Measurements from ENCODE around the gene TCF7L1. TPM values are rescaled to one million over a fixed set of nuclear protein-coding genes. Genes with fewer than 3 reads are reported as not detected.
"Not testable (repeated sequence)": the region's sequence is repeated elsewhere in the genome, so short reads cannot be mapped to it uniquely, and the experiment has no call there.

Gene TCF7L1
- total RNA-seq, 4 donors from 2014 or later = 0.75 to 2.9 (median 1.1) TPM

DNA sequence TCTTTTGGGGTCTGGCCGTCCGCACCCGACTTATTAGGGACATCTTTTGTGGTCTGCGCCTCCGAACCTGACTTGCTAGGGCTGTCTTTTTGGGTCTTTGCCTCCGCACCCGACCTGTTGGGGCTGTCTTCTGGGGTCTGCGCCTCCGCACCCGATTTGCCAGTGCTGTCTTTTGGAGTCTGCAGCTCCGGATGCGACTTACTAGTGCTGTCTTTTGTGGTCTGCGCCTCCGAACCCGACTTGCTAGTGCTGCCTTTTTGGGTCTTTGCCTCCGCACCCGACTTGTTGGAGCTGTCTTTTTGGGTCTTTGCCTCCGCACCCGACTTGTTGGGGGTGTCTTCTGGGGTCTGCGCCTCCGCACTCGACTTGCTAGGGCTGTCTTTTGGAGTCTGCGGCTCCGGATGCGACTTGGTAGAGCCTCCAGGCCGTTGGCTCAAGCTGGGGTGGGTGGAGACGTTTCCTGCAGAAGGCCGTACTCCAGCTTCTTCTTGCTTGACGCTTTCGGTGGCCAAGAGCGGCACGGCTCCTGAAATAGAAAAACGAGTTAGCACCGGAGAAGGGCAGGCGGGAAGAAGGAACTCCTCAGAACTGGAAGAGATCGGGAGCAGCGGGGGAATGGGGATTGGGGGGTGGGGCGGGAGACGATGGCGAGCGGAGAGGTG, 194.1 kb downstream of the TCF7L1 start:
- WGBS, 2 donors (ENCODE audit: low coverage in 1 of 2) = 2% methylated on average over 33 of the region's 41 CpGs; no CpG with 5 or more reads in 1 of the 2 donors
- in situ Hi-C loops (cut with MboI; ENCODE audit: low pct_ligation_motif_present in 1 of 4, low pct_unique_long_range_greater_than_20kb in 1 of 4, low sequenced_read_pairs in 3 of 4) = no loop called here
- Histone ChIP-seq H3K27me3 (no peaks in the 10 kb centered on the region), H3K4me3 (peak overlapping the region; percentile 40 to 99 (median 84)), H3K4me1 (peaks cover 21 to 59% (median 40%) of the 10 kb centered on the region in 4 donors), H3K9me3 (no peaks in the 10 kb centered on the region), H3K27ac (peak overlapping the region; percentile 91 to 100 (median 97)), H3K36me3 (peaks cover 0 to 24% (median 9%) of the 10 kb centered on the region in 4 donors)
- TF ChIP-seq, protein P1, sequence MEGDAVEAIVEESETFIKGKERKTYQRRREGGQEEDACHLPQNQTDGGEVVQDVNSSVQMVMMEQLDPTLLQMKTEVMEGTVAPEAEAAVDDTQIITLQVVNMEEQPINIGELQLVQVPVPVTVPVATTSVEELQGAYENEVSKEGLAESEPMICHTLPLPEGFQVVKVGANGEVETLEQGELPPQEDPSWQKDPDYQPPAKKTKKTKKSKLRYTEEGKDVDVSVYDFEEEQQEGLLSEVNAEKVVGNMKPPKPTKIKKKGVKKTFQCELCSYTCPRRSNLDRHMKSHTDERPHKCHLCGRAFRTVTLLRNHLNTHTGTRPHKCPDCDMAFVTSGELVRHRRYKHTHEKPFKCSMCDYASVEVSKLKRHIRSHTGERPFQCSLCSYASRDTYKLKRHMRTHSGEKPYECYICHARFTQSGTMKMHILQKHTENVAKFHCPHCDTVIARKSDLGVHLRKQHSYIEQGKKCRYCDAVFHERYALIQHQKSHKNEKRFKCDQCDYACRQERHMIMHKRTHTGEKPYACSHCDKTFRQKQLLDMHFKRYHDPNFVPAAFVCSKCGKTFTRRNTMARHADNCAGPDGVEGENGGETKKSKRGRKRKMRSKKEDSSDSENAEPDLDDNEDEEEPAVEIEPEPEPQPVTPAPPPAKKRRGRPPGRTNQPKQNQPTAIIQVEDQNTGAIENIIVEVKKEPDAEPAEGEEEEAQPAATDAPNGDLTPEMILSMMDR (IDR thresholded peaks at IDR 0.05) = no peak
- no peak for TF ChIP-seq EP300 (IDR thresholded peaks at IDR 0.05; ENCODE audit: low read depth)
- TF ChIP-seq POLR2A (IDR thresholded peaks at IDR 0.05) = no peak
- TF ChIP-seq POLR2AphosphoS5 (IDR thresholded peaks at IDR 0.05) = no peak
- intact Hi-C loops (cut with DNase I; ENCODE audit: low total_unique reads) = no loop called here
- DNase-seq = peak; percentile 62

DNA sequence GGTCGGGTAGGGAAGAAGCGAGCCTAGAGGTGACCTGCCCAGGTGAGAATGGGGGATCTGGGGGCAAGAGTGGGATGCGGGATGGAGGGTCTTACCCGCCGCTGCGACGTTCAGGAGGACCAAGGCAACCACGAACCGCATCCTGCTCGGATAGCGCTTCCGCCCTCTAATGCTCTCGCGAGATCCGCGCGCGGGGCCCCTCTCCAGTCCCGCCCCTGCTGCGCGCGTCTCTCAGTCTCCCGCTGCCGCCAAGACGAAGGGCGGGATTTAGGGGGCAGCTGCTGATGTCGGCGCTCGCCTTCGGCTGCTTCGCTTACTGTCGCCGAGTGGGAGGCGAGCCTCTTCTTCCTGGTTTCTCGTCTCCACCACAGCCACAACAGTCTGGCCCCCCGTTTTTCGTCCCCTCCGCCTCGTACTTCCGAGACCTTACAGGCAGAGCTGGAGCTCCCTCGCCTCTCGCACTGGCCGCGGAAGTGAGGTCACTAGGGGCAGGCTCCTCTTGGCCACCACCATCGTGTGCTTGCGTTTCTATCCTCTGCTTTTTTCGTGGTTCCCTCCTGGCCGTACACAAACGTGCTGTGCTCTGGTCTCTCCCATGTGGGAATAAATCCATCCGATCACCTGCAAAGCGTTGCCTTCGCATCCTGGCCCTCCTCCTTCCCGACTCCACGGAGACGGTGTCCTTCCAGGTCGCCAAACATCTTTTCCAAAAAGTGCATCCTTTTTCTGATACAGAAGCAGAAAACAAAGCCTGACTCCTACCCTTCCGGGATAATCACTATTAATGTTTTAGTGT, 194.8 kb downstream of the TCF7L1 start, which contains the start of gene TGOLN2:
TSS of gene TGOLN2 (minus strand) at position 168 of the 796 bp plus-strand sequence. CDS start at position 141, 27 bp downstream.
- Histone ChIP-seq H3K27ac (peak within 1 kb of the TSS; percentile 91 to 100 (median 97)), H3K9me3 (no peaks in the 10 kb centered on the region), H3K36me3 (peaks cover 0 to 17% (median 6%) of the 10 kb centered on the region in 4 donors), H3K27me3 (no peaks in the 10 kb centered on the region), H3K4me1 (peaks cover 21 to 52% (median 39%) of the 10 kb centered on the region in 4 donors), H3K4me3 (peak within 1 kb of the TSS; percentile 40 to 99 (median 84))
- peak; percentile 95 for DNase-seq
- in situ Hi-C loops (cut with MboI; ENCODE audit: low pct_ligation_motif_present in 1 of 4, low pct_unique_long_range_greater_than_20kb in 1 of 4, low sequenced_read_pairs in 3 of 4) = no loop called here
- TF ChIP-seq, protein P1 (IDR thresholded peaks at IDR 0.05) = peak in 3 of 5 experiments; percentile 9 to 41 (median 23)
- peak; percentile 100 for TF ChIP-seq POLR2A (IDR thresholded peaks at IDR 0.05)
- TF ChIP-seq POLR2AphosphoS5 (IDR thresholded peaks at IDR 0.05) = peak; percentile 98 to 100 (median 99)
- no peak for TF ChIP-seq EP300 (IDR thresholded peaks at IDR 0.05; ENCODE audit: low read depth)
- intact Hi-C loops (cut with DNase I; ENCODE audit: low total_unique reads) = no loop called here
- 0% methylated on average over 3 to 51 of the region's 57 CpGs for WGBS, 2 donors (ENCODE audit: low coverage in 1 of 2)

DNA sequence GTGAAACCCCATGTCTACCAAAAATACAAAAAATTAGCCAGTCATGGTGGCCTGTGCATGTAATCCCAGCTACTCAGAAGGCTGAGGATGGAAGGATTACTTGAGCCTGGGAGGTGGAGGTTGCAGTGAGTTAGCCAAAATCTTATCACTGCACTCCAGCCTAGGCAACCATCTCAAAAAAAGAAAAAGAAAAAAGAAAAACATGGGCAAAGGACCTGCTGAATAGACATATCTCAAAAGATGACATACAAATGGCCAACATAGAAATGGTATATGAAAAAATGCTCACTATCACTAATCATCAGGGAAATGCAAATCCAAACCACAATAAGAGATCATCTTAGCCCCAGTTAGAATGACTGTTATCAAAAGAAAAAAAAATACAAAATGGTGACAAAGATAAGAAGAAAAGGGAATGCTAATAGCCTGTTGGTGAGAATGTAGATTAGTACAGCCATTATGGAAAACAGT, 196.0 kb downstream of the TCF7L1 start:
- H3K9me3 ChIP-seq = no peaks in the 10 kb centered on the region
- DNase-seq = no peak
- H3K27me3 ChIP-seq = no peaks in the 10 kb centered on the region
- H3K27ac ChIP-seq = no peak overlapping the region
- peaks cover 0 to 5% (median 0%) of the 10 kb centered on the region in 4 donors for H3K36me3 ChIP-seq
- peaks cover 18 to 40% (median 33%) of the 10 kb centered on the region in 4 donors for H3K4me1 ChIP-seq
- no peak overlapping the region for H3K4me3 ChIP-seq
- intact Hi-C loops (cut with DNase I; ENCODE audit: low total_unique reads) = no loop called here
- in situ Hi-C loops (cut with MboI; ENCODE audit: low pct_ligation_motif_present in 1 of 4, low pct_unique_long_range_greater_than_20kb in 1 of 4, low sequenced_read_pairs in 3 of 4) = no loop called here
- no peak for TF ChIP-seq POLR2A (IDR thresholded peaks at IDR 0.05)
- TF ChIP-seq, protein P1 (IDR thresholded peaks at IDR 0.05) = no peak
- no peak for TF ChIP-seq POLR2AphosphoS5 (IDR thresholded peaks at IDR 0.05)

DNA sequence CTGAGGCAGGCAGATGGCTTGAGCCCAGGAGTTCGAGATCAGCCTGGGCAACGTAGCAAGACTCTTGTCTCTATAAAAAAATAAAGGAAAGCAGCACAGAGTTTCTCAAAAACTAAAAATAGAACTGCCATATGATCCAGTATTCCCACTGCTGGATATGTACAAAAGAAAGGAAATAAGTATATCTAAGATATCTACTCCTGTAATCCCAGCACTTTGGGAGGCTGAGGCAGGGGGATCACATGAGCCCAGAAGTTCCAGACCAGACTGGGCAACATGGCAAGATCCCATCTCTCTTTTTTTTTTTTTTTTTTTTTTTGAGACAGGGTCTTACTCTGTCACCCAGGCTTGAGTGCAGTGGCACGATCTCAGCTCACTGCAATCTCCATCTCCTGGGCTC, 196.5 kb downstream of the TCF7L1 start:
- intact Hi-C loops (cut with DNase I; ENCODE audit: low total_unique reads); H3K27ac ChIP-seq; H3K27me3 ChIP-seq; DNase-seq; H3K9me3 ChIP-seq; H3K4me3 ChIP-seq; H3K36me3 ChIP-seq; in situ Hi-C loops (cut with MboI; ENCODE audit: low pct_ligation_motif_present in 1 of 4, low pct_unique_long_range_greater_than_20kb in 1 of 4, low sequenced_read_pairs in 3 of 4): not testable (repeated sequence)
- WGBS, 2 donors (ENCODE audit: low coverage in 1 of 2) = 89% methylated on average over 3 of the region's 3 CpGs; no CpG with 5 or more reads in 1 of the 2 donors
- peaks cover 14 to 35% (median 29%) of the 10 kb centered on the region in 4 donors for H3K4me1 ChIP-seq
